Fibroblast of pulmonary artery (primary cell): Measurements from ENCODE around the gene WNT5A.
A peak's percentile ranks its signal among the peaks of the same experiment; 100 is the strongest.
"Not testable (repeated sequence)": the region's sequence is repeated elsewhere in the genome, so short reads cannot be mapped to it uniquely, and the experiment has no call there.

Source experiments
- DNase-seq: peaks from one replicate; pipeline ENCODE4 v3.0.0-alpha.2; 2010; ENCODE audit warnings: low read depth
- H3K4me3 ChIP-seq: replicated peaks from 2 replicates; pipeline ENCODE4 v1.5.1; 2011; ENCODE audit warnings: low read depth, mild to moderate bottlenecking, control low read depth, low read length, moderate library complexity
- TF ChIP-seq, protein P1 (sequence below): IDR thresholded peaks from 2 replicates; pipeline ENCODE4 v1.5.1; 2011; ENCODE audit warnings: mild to moderate bottlenecking, control low read depth, low read length, inconsistent platforms; ENCODE audit errors: missing control alignments

WNT5A gene

DNA sequence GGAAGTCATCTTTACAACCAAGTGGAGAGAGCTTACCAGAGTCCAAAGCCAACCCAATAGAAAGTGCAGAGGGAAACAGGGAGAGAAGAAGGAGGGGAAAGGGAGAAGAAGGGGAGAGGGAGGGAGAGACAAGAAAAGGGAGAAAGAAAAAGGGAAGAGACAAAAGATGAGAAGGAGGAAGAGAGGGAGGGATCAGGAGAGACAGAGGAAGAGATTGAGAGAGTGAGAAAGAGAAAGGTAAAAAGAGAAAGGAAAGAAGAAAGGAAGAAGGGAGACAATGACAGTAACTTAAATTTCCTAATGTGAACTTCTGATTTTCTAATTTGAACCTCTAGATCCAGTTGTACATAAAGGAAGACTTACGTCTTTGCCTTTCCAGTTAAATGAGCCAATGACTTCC lies 20.7 kb upstream of the WNT5A start:
- TF ChIP-seq, protein P1, sequence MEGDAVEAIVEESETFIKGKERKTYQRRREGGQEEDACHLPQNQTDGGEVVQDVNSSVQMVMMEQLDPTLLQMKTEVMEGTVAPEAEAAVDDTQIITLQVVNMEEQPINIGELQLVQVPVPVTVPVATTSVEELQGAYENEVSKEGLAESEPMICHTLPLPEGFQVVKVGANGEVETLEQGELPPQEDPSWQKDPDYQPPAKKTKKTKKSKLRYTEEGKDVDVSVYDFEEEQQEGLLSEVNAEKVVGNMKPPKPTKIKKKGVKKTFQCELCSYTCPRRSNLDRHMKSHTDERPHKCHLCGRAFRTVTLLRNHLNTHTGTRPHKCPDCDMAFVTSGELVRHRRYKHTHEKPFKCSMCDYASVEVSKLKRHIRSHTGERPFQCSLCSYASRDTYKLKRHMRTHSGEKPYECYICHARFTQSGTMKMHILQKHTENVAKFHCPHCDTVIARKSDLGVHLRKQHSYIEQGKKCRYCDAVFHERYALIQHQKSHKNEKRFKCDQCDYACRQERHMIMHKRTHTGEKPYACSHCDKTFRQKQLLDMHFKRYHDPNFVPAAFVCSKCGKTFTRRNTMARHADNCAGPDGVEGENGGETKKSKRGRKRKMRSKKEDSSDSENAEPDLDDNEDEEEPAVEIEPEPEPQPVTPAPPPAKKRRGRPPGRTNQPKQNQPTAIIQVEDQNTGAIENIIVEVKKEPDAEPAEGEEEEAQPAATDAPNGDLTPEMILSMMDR, result no peak
- no peak for DNase-seq

DNA sequence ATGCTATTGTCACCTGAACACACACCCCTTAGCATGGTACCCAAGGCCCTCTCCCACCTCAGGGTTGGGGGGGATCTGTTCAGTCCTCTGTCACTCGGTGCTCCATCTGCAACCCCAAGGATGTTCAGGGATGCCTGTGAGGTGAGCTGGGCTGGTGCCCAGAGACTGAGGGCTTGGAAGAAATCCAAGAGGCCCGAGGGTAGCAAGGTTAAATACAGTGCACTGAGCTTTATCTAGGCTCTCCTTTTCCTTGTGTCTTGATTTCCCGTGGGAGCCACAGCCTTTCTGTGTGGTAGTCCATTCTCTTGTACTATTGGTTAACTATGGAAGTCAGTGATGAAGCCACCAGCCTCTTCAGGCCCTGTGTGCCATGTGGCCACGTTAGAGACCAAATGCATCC lies 18.7 kb upstream of the WNT5A start:
- no peak overlapping the region for H3K4me3 ChIP-seq
- TF ChIP-seq, protein P1, result no peak
- DNase-seq, result no peak

More for the DNA sequence above, 20.7 kb upstream of the WNT5A start:
- H3K4me3 ChIP-seq, result no peak overlapping the region

DNA sequence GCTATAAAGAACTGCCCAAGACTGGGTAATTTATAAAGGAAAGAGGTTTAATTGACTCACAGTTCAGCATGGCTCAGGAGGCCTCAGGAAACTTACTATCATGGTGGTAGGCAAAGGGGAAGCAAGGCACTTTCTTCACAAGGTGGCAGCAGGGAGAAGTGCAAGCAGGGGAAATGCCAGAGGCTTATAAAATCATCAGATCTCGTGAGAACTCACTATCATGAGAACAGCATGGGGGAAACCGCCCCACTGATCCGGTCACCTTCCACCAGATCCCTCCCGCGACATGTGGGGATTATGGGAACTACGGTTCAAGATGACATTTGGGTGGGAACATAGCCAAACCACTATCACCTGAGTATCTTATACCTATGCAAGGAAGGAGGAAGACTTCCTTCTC lies 18.0 kb upstream of the WNT5A start:
- TF ChIP-seq, protein P1, result peak; percentile 16
- DNase-seq, H3K4me3 ChIP-seq: not testable (repeated sequence)

DNA sequence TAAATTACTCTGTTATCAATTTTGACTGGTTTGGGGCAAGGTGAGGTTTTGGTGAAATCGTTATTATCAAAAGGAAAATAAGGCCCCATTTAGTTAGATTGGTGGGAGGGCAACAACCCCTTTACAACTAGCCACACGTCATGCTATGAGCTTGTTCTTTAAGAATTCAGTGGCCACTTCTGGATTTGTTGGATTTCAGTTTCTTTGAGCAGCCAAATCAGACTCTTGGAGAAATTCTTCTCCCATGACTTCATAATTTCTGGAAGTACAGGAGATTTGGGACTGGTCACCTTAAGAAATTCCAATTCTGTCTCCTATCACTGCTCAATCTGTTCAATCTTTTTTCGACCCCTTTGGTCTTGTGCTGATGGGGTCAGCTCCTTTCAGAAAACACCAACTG lies 14.8 kb upstream of the WNT5A start:
- DNase-seq, result no peak
- no peak overlapping the region for H3K4me3 ChIP-seq
- TF ChIP-seq, protein P1, result no peak

DNA sequence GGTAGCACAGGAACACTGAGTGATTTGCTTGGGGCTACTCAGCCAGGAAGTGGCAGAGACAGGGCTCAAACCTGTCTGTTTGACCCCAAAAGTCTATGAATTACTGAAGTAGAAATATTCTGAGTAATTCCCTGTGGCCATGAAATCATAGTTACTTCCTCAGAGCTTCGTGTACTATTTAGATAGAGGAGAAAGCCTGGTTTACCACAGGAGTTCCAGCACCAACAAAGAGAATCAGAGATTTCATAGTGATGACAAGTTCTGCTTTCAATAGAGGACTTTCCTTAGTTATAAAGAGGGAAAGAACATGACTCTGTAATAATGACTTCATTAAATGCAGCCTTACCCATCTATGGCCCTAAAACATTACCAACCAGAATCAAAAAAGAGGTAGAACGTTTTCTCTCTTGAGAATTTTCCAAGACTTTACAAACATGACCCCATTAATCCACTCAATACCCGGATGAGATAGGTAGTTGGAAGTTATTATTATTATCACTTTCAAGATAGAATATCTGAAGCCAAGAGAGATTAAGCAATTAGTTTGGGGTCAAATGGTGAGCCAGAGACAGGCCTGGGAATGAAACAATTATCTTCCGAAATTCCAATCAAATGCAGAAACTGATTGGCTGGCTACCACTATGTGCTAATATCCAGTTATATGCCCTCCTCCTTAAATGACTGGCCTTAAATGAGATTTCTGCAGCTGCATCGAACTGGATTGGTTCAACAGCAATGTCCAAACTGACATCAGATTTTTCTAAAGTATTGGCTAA lies 13.6 kb upstream of the WNT5A start:
- no peak for DNase-seq
- H3K4me3 ChIP-seq, result no peak overlapping the region
- TF ChIP-seq, protein P1, result no peak

DNA sequence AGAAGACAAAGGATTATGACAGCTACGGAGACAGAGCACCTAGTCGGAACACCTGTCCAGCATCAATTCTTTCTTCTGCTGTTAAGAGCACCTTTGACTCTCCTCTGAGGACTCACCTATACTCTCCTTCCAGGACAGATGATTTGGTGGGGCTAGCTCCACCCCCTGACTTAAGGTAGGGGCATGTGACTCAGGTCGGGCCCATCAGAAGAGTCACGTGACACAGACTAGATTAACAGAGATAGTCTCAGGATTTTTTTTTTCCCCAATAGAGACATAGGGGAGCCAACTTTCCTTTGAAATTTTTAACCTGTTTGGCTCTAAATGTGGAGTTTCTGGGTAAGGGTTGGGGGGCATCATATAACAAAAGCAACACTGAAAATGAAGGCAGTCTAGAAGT lies 11.4 kb upstream of the WNT5A start:
- no peak overlapping the region for H3K4me3 ChIP-seq
- TF ChIP-seq, protein P1, result no peak
- no peak for DNase-seq

DNA sequence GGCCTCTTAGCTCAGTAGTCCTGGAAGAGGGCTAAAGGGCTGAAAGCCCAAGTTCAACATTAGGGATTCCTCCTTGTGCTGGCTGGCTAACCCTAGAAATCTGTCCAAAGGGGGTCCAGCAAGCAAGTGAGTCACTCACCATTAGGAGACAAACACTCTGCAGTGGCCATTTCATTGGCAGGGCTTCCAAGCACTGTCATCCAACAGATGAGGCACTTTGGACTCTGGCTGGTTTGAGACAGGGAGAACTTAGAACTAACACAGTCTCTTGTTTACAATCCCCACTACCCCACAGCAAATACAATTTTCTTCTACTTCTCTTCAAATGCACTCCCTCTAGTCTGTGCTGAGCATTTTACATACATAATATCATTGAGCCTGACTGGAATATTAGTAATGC lies 10.1 kb upstream of the WNT5A start:
- no peak for DNase-seq
- TF ChIP-seq, protein P1, result no peak
- H3K4me3 ChIP-seq, result no peak overlapping the region
